ENCODE results near the gene GRM7. TPM values are rescaled to one million over a fixed set of nuclear protein-coding genes. Genes with fewer than 3 reads are reported as not detected.

GRM7 gene
- total and polyA plus RNA-seq, 2 experiments from 2014 or later = 0.40 TPM; not detected in 1

DNA sequence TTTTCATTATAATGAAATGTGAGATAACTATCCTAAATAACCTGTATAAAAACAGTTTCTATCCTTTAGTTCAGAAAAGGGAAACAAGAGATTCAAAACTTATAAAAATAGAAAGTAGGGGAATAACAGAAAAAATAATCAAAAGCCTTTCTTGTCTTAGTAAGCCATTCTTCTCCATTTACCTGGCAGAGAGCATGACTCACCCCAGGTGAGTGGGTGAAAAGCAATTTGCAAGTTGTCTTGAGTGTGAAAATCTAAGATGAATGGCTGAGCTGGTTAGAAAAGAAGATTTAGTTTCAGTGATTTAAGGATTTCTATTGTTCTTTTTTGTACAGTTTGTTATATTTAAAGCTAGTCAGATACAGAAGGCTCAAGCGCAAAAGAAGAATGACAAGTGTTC is 702.0 kb downstream of the GRM7 start:
- Histone ChIP-seq H3K79me2 (replicated peaks; ENCODE audit: insufficient read depth) (no peaks in the 10 kb centered on the region), H3K4me3 (no peak overlapping the region), H2AFZ (no peak overlapping the region; the same call in 1 of the 2 replicates), H3K9me2 (ENCODE audit: insufficient read depth) (no peaks in the 10 kb centered on the region), H3K4me2 (no peak overlapping the region), H3K4me1 (ENCODE audit: insufficient read depth) (no peaks in the 10 kb centered on the region), H4K20me1 (replicated peaks; ENCODE audit: insufficient read depth) (no peaks in the 10 kb centered on the region), H3F3A (replicated peaks; ENCODE audit: low read depth) (no peaks in the 10 kb centered on the region), H3K36me3 (ENCODE audit: insufficient read depth) (no peaks in the 10 kb centered on the region), H3K27ac (ENCODE audit: low read depth) (no peak overlapping the region), H3K27me3 (ENCODE audit: insufficient read depth) (no peaks in the 10 kb centered on the region)
- Mint-ChIP-seq H3K4me1 (peaks cover 5% of the 10 kb centered on the region), H3K4me3 (no peak overlapping the region), H3K27ac (no peak overlapping the region), H3K9me3 (peaks cover 6% of the 10 kb centered on the region; the same call in 2 of the 3 replicates), H3K36me3 (ENCODE audit: low read depth) (no peaks in the 10 kb centered on the region), H3K27me3 (ENCODE audit: insufficient read depth, low read depth, poor library complexity) (no peaks in the 10 kb centered on the region)
- no peak for DNase-seq (ENCODE audit: low spot score)
- TF ChIP-seq CREB1 (CRISPR knock-in tag; IDR thresholded peaks at IDR 0.05; ENCODE audit: low read depth) = no peak
- TF ChIP-seq ZNF114 (CRISPR knock-in tag; IDR thresholded peaks at IDR 0.05) = no peak
- TF ChIP-seq POLR2AphosphoS5 (IDR thresholded peaks at IDR 0.05; ENCODE audit: low read depth) = no peak
- TF ChIP-seq, protein P1, sequence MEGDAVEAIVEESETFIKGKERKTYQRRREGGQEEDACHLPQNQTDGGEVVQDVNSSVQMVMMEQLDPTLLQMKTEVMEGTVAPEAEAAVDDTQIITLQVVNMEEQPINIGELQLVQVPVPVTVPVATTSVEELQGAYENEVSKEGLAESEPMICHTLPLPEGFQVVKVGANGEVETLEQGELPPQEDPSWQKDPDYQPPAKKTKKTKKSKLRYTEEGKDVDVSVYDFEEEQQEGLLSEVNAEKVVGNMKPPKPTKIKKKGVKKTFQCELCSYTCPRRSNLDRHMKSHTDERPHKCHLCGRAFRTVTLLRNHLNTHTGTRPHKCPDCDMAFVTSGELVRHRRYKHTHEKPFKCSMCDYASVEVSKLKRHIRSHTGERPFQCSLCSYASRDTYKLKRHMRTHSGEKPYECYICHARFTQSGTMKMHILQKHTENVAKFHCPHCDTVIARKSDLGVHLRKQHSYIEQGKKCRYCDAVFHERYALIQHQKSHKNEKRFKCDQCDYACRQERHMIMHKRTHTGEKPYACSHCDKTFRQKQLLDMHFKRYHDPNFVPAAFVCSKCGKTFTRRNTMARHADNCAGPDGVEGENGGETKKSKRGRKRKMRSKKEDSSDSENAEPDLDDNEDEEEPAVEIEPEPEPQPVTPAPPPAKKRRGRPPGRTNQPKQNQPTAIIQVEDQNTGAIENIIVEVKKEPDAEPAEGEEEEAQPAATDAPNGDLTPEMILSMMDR (conservative IDR thresholded peaks at IDR 0.05; ENCODE audit: low read depth in 2 of 2) = no peak
- no peak for TF ChIP-seq STAT1 (IDR thresholded peaks at IDR 0.05; ENCODE audit: unreplicated experiment)
- TF ChIP-seq ZNF331 (CRISPR knock-in tag; IDR thresholded peaks at IDR 0.05; ENCODE audit: low read depth) = no peak
- TF ChIP-seq, protein P2, sequence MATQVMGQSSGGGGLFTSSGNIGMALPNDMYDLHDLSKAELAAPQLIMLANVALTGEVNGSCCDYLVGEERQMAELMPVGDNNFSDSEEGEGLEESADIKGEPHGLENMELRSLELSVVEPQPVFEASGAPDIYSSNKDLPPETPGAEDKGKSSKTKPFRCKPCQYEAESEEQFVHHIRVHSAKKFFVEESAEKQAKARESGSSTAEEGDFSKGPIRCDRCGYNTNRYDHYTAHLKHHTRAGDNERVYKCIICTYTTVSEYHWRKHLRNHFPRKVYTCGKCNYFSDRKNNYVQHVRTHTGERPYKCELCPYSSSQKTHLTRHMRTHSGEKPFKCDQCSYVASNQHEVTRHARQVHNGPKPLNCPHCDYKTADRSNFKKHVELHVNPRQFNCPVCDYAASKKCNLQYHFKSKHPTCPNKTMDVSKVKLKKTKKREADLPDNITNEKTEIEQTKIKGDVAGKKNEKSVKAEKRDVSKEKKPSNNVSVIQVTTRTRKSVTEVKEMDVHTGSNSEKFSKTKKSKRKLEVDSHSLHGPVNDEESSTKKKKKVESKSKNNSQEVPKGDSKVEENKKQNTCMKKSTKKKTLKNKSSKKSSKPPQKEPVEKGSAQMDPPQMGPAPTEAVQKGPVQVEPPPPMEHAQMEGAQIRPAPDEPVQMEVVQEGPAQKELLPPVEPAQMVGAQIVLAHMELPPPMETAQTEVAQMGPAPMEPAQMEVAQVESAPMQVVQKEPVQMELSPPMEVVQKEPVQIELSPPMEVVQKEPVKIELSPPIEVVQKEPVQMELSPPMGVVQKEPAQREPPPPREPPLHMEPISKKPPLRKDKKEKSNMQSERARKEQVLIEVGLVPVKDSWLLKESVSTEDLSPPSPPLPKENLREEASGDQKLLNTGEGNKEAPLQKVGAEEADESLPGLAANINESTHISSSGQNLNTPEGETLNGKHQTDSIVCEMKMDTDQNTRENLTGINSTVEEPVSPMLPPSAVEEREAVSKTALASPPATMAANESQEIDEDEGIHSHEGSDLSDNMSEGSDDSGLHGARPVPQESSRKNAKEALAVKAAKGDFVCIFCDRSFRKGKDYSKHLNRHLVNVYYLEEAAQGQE (IDR thresholded peaks at IDR 0.05; ENCODE audit: unreplicated experiment) = no peak
- TF ChIP-seq, protein P3, sequence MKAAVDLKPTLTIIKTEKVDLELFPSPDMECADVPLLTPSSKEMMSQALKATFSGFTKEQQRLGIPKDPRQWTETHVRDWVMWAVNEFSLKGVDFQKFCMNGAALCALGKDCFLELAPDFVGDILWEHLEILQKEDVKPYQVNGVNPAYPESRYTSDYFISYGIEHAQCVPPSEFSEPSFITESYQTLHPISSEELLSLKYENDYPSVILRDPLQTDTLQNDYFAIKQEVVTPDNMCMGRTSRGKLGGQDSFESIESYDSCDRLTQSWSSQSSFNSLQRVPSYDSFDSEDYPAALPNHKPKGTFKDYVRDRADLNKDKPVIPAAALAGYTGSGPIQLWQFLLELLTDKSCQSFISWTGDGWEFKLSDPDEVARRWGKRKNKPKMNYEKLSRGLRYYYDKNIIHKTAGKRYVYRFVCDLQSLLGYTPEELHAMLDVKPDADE (IDR thresholded peaks at IDR 0.05) = no peak
- TF ChIP-seq, protein P4, sequence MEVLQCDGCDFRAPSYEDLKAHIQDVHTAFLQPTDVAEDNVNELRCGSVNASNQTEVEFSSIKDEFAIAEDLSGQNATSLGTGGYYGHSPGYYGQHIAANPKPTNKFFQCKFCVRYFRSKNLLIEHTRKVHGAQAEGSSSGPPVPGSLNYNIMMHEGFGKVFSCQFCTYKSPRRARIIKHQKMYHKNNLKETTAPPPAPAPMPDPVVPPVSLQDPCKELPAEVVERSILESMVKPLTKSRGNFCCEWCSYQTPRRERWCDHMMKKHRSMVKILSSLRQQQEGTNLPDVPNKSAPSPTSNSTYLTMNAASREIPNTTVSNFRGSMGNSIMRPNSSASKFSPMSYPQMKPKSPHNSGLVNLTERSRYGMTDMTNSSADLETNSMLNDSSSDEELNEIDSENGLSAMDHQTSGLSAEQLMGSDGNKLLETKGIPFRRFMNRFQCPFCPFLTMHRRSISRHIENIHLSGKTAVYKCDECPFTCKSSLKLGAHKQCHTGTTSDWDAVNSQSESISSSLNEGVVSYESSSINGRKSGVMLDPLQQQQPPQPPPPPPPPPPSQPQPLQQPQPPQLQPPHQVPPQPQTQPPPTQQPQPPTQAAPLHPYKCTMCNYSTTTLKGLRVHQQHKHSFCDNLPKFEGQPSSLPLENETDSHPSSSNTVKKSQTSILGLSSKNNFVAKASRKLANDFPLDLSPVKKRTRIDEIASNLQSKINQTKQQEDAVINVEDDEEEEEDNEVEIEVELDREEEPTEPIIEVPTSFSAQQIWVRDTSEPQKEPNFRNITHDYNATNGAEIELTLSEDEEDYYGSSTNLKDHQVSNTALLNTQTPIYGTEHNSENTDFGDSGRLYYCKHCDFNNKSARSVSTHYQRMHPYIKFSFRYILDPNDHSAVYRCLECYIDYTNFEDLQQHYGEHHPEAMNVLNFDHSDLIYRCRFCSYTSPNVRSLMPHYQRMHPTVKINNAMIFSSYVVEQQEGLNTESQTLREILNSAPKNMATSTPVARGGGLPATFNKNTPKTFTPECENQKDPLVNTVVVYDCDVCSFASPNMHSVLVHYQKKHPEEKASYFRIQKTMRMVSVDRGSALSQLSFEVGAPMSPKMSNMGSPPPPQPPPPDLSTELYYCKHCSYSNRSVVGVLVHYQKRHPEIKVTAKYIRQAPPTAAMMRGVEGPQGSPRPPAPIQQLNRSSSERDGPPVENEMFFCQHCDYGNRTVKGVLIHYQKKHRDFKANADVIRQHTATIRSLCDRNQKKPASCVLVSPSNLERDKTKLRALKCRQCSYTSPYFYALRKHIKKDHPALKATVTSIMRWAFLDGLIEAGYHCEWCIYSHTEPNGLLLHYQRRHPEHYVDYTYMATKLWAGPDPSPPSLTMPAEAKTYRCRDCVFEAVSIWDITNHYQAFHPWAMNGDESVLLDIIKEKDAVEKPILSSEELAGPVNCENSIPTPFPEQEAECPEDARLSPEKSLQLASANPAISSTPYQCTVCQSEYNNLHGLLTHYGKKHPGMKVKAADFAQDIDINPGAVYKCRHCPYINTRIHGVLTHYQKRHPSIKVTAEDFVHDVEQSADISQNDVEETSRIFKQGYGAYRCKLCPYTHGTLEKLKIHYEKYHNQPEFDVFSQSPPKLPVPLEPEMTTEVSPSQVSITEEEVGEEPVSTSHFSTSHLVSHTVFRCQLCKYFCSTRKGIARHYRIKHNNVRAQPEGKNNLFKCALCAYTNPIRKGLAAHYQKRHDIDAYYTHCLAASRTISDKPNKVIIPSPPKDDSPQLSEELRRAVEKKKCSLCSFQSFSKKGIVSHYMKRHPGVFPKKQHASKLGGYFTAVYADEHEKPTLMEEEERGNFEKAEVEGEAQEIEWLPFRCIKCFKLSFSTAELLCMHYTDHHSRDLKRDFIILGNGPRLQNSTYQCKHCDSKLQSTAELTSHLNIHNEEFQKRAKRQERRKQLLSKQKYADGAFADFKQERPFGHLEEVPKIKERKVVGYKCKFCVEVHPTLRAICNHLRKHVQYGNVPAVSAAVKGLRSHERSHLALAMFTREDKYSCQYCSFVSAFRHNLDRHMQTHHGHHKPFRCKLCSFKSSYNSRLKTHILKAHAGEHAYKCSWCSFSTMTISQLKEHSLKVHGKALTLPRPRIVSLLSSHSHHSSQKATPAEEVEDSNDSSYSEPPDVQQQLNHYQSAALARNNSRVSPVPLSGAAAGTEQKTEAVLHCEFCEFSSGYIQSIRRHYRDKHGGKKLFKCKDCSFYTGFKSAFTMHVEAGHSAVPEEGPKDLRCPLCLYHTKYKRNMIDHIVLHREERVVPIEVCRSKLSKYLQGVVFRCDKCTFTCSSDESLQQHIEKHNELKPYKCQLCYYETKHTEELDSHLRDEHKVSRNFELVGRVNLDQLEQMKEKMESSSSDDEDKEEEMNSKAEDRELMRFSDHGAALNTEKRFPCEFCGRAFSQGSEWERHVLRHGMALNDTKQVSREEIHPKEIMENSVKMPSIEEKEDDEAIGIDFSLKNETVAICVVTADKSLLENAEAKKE (CRISPR knock-in tag; IDR thresholded peaks at IDR 0.05) = no peak
- TF ChIP-seq EZH2 (IDR thresholded peaks at IDR 0.05; ENCODE audit: low read depth, unreplicated experiment) = no peak
- no peak for ATAC-seq
